Measurements from ENCODE around the gene NRG3. TPM values are rescaled to one million over a fixed set of nuclear protein-coding genes. Genes with fewer than 3 reads are reported as not detected.

The NRG3 gene
- total RNA-seq, 1 experiment from 2014 or later: 0.08 TPM

GRCh38 chr10:82591421-82591820, 716.4 kb downstream of the NRG3 start:
- H3K27ac ChIP-seq (ENCODE audit: low read length): no peak overlapping the region
- DNase-seq (ENCODE audit: low read depth, low spot score) (no peak), ATAC-seq (no peak)
- BruUV-seq (replicated peaks): no TSS peak
- no peaks in the 10 kb centered on the region for H3K36me3 ChIP-seq (ENCODE audit: control insufficient read depth, insufficient read depth, low read length)
- POLR2A ChIA-PET: no interaction called here
- no peaks in the 10 kb centered on the region for H3K27me3 ChIP-seq (ENCODE audit: control insufficient read depth, insufficient read depth, low read length)
- intact Hi-C loops (cut with micrococcal nuclease; ENCODE audit: unreplicated experiment) (no loop called here), in situ Hi-C loops (cut with HindIII; ENCODE audit: low pct_unique_long_range_greater_than_20kb, low sequenced_read_pairs) (no loop called here)
- TF ChIP-seq, protein P1, sequence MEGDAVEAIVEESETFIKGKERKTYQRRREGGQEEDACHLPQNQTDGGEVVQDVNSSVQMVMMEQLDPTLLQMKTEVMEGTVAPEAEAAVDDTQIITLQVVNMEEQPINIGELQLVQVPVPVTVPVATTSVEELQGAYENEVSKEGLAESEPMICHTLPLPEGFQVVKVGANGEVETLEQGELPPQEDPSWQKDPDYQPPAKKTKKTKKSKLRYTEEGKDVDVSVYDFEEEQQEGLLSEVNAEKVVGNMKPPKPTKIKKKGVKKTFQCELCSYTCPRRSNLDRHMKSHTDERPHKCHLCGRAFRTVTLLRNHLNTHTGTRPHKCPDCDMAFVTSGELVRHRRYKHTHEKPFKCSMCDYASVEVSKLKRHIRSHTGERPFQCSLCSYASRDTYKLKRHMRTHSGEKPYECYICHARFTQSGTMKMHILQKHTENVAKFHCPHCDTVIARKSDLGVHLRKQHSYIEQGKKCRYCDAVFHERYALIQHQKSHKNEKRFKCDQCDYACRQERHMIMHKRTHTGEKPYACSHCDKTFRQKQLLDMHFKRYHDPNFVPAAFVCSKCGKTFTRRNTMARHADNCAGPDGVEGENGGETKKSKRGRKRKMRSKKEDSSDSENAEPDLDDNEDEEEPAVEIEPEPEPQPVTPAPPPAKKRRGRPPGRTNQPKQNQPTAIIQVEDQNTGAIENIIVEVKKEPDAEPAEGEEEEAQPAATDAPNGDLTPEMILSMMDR (IDR thresholded peaks at IDR 0.05): no peak
- TF ChIP-seq SIN3A (IDR thresholded peaks at IDR 0.05; ENCODE audit: borderline replicate concordance, insufficient read depth, low read depth, low read length) (no peak), POLR2AphosphoS5 (IDR thresholded peaks at IDR 0.05; ENCODE audit: low read depth, low read length) (no peak), TCF7L2 (IDR thresholded peaks at IDR 0.05; ENCODE audit: low read depth, low read length) (no peak)
- TF ChIP-seq, protein P2, sequence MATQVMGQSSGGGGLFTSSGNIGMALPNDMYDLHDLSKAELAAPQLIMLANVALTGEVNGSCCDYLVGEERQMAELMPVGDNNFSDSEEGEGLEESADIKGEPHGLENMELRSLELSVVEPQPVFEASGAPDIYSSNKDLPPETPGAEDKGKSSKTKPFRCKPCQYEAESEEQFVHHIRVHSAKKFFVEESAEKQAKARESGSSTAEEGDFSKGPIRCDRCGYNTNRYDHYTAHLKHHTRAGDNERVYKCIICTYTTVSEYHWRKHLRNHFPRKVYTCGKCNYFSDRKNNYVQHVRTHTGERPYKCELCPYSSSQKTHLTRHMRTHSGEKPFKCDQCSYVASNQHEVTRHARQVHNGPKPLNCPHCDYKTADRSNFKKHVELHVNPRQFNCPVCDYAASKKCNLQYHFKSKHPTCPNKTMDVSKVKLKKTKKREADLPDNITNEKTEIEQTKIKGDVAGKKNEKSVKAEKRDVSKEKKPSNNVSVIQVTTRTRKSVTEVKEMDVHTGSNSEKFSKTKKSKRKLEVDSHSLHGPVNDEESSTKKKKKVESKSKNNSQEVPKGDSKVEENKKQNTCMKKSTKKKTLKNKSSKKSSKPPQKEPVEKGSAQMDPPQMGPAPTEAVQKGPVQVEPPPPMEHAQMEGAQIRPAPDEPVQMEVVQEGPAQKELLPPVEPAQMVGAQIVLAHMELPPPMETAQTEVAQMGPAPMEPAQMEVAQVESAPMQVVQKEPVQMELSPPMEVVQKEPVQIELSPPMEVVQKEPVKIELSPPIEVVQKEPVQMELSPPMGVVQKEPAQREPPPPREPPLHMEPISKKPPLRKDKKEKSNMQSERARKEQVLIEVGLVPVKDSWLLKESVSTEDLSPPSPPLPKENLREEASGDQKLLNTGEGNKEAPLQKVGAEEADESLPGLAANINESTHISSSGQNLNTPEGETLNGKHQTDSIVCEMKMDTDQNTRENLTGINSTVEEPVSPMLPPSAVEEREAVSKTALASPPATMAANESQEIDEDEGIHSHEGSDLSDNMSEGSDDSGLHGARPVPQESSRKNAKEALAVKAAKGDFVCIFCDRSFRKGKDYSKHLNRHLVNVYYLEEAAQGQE (IDR thresholded peaks at IDR 0.05; ENCODE audit: insufficient read depth in 1 of 2, low read depth in 2 of 2, low read length in 1 of 2): no peak
- no peaks in the 10 kb centered on the region for H3K9me3 ChIP-seq (ENCODE audit: control insufficient read depth, insufficient read depth, low read depth, low read length)
- CTCF ChIA-PET: no interaction called here
- H3K4me1 ChIP-seq (ENCODE audit: control insufficient read depth, insufficient read depth, low read length): no peaks in the 10 kb centered on the region
- no peak overlapping the region for H3K4me3 ChIP-seq (ENCODE audit: low read depth in 2 of 2, low read length in 2 of 2)

GRCh38 chr10:82597840-82598239, 722.8 kb downstream of the NRG3 start:
- TF ChIP-seq, protein P2 (IDR thresholded peaks at IDR 0.05; ENCODE audit: insufficient read depth in 1 of 2, low read depth in 2 of 2, low read length in 1 of 2): no peak
- TF ChIP-seq, protein P1 (IDR thresholded peaks at IDR 0.05): no peak
- TF ChIP-seq POLR2AphosphoS5 (IDR thresholded peaks at IDR 0.05; ENCODE audit: low read depth, low read length) (no peak), TCF7L2 (IDR thresholded peaks at IDR 0.05; ENCODE audit: low read depth, low read length) (no peak), SIN3A (IDR thresholded peaks at IDR 0.05; ENCODE audit: borderline replicate concordance, insufficient read depth, low read depth, low read length) (no peak)
- ATAC-seq: no peak
- ChIA-PET CTCF (no interaction called here), POLR2A (no interaction called here)
- BruUV-seq (replicated peaks): no TSS peak
- no peaks in the 10 kb centered on the region for H3K9me3 ChIP-seq (ENCODE audit: control insufficient read depth, insufficient read depth, low read depth, low read length)
- H3K36me3 ChIP-seq (ENCODE audit: control insufficient read depth, insufficient read depth, low read length): no peaks in the 10 kb centered on the region
- no peaks in the 10 kb centered on the region for H3K27me3 ChIP-seq (ENCODE audit: control insufficient read depth, insufficient read depth, low read length)
- H3K27ac ChIP-seq (ENCODE audit: low read length): no peak overlapping the region
- intact Hi-C loops (cut with micrococcal nuclease; ENCODE audit: unreplicated experiment) (no loop called here), in situ Hi-C loops (cut with HindIII; ENCODE audit: low pct_unique_long_range_greater_than_20kb, low sequenced_read_pairs) (no loop called here)
- DNase-seq (ENCODE audit: low read depth, low spot score): no peak
- H3K4me1 ChIP-seq (ENCODE audit: control insufficient read depth, insufficient read depth, low read length): no peaks in the 10 kb centered on the region
- H3K4me3 ChIP-seq (ENCODE audit: low read depth in 2 of 2, low read length in 2 of 2): no peak overlapping the region

All from Panc1 (cell line).